Keratinocyte (primary cell): Measurements from ENCODE around the gene MORC4. TPM values are rescaled to one million over a fixed set of nuclear protein-coding genes. Genes with fewer than 3 reads are reported as not detected.

Experiments
- DNase-seq: peaks from one replicate; pipeline ENCODE4 v3.0.0-alpha.2; 2011; ENCODE audit warnings: low read depth, missing footprints, low spot score
- FAIRE-seq: peaks from 2 replicates; lab custom pipeline; 2011; peaks lifted over from hg19 to GRCh38; lab: Jason Lieb, UNC
- H2AFZ ChIP-seq: 2 replicates; pipeline ENCODE4 v1.6.0; 2012; ENCODE audit warnings: low read length, control low read depth, inconsistent platforms; ENCODE audit not compliant: control insufficient read depth
- H3K27ac ChIP-seq: 2 replicates; pipeline ENCODE4 v1.5.1; 2011; ENCODE audit warnings: low read length; ENCODE audit not compliant: control insufficient read depth, insufficient read depth
- H3K27me3 ChIP-seq: 3 replicates; pipeline ENCODE4 v1.6.0; 2011; ENCODE audit warnings: low read length; ENCODE audit not compliant: control insufficient read depth, insufficient read depth; ENCODE audit errors: extremely low read depth
- H3K36me3 ChIP-seq, 2 experiments: 2 replicates in 1 of 2; 3 replicates in 1 of 2; pipeline ENCODE4 v1.5.1; 2011; ENCODE audit warnings: low read length in 2 of 2, mild to moderate bottlenecking in 1 of 2; ENCODE audit not compliant: control insufficient read depth in 2 of 2, insufficient read depth in 2 of 2; ENCODE audit errors: extremely low read depth in 1 of 2
- H3K4me1 ChIP-seq: 3 replicates; pipeline ENCODE4 v1.5.1; 2011; ENCODE audit warnings: low read length; ENCODE audit not compliant: control insufficient read depth, insufficient read depth; ENCODE audit errors: extremely low read depth
- H3K4me2 ChIP-seq: 3 replicates; pipeline ENCODE4 v1.6.0; 2011; ENCODE audit warnings: low read depth, low read length; ENCODE audit not compliant: control insufficient read depth, insufficient read depth; ENCODE audit errors: extremely low read depth
- H3K4me3 ChIP-seq, 3 experiments: fragments of 200-600 bp in 1 of 3; sonication (generic) in 1 of 3; 2 replicates in 2 of 3; 3 replicates in 1 of 3; pipeline ENCODE4 v1.5.1; 2011 to 2016; ENCODE audit warnings: low read length in 3 of 3, mild to moderate bottlenecking in 3 of 3, control low read depth in 2 of 3, inconsistent platforms in 1 of 3, low read depth in 1 of 3, mixed read lengths in 1 of 3, mixed run types in 1 of 3, moderate library complexity in 1 of 3; ENCODE audit not compliant: control insufficient read depth in 2 of 3, insufficient read depth in 2 of 3; ENCODE audit errors: extremely low read depth in 1 of 3
- H3K79me2 ChIP-seq: 2 replicates; pipeline ENCODE4 v1.6.0; 2012; ENCODE audit warnings: low read length; ENCODE audit not compliant: control insufficient read depth, insufficient read depth
- H3K9ac ChIP-seq: 3 replicates; pipeline ENCODE4 v1.6.0; 2011; ENCODE audit warnings: low read length; ENCODE audit not compliant: control insufficient read depth, insufficient read depth; ENCODE audit errors: extremely low read depth
- H3K9me1 ChIP-seq: 3 replicates; pipeline ENCODE4 v1.6.0; 2011; ENCODE audit warnings: low read length; ENCODE audit not compliant: control insufficient read depth, insufficient read depth; ENCODE audit errors: extremely low read depth
- H3K9me3 ChIP-seq: 2 replicates; pipeline ENCODE4 v1.5.1; 2012; ENCODE audit warnings: low read depth, low read length; ENCODE audit not compliant: control insufficient read depth
- H4K20me1 ChIP-seq: 3 replicates; pipeline ENCODE4 v1.6.0; 2011; ENCODE audit warnings: low read length; ENCODE audit not compliant: control insufficient read depth, insufficient read depth; ENCODE audit errors: extremely low read depth
- EZH2 ChIP-seq: IDR thresholded peaks from one replicate; pipeline ENCODE4 v1.6.1; 2012; ENCODE audit warnings: inconsistent platforms, mild to moderate bottlenecking, low read length, moderate library complexity
- dilution Hi-C: fragments of 300-500 bp; cut with MboI; formaldehyde crosslinking; loops from one replicate; pipeline ENCODE4 v1.7.0; 2020; ENCODE audit warnings: low sequenced_read_pairs; ENCODE audit not compliant: extremely low pct_ligation_motif_present
- polyA plus RNA-seq, 5 experiments: library from polyadenylated mRNA; depleted of rRNA in 3 of 5; stranded (reverse) in 3 of 5; stranded (forward) in 1 of 5; unstranded in 1 of 5; fragments of >200 nt; gene quantifications; 1 replicate in 1 of 5; 2 replicates in 3 of 5; 3 replicates in 1 of 5; pipeline versions ENCODE4 v1.2.1 to v1.2.3, GENCODE V29; 2011 to 2012; ENCODE audit warnings: missing spikeins in 2 of 5, low read depth in 1 of 5, low replicate concordance in 1 of 5
- TF ChIP-seq, protein P1 (sequence below), 3 experiments: IDR thresholded peaks in 1 of 3; conservative IDR thresholded peaks in 1 of 3; optimal IDR thresholded peaks in 1 of 3; 2 replicates in 2 of 3; 3 replicates in 1 of 3; pipeline versions ENCODE3 to v1.5.1; 2011; ENCODE audit warnings: low read length in 3 of 3, mild to moderate bottlenecking in 3 of 3, moderate library complexity in 2 of 3, control low read depth in 1 of 3, inconsistent platforms in 1 of 3; ENCODE audit not compliant: insufficient read depth in 2 of 3; ENCODE audit errors: extremely low read depth in 1 of 3

The MORC4 gene
- polyA plus RNA-seq, 1 donor (not counting 4 experiments of a cell fraction or from before 2014, with no cell fraction given): 21.0 TPM

GRCh38 chrX:106919932-106920452, 80.0 kb downstream of the MORC4 start, which contains the start of gene CLDN2:
TSS of gene CLDN2 (plus strand) at chrX:106920402. CDS start at chrX:106928229, 7,827 bp downstream.
- dilution Hi-C loops: no loop called here
- H3K4me1 ChIP-seq: peaks cover 19% of the 10 kb centered on the region
- no peaks in the 10 kb centered on the region for H3K36me3 ChIP-seq

DNA sequence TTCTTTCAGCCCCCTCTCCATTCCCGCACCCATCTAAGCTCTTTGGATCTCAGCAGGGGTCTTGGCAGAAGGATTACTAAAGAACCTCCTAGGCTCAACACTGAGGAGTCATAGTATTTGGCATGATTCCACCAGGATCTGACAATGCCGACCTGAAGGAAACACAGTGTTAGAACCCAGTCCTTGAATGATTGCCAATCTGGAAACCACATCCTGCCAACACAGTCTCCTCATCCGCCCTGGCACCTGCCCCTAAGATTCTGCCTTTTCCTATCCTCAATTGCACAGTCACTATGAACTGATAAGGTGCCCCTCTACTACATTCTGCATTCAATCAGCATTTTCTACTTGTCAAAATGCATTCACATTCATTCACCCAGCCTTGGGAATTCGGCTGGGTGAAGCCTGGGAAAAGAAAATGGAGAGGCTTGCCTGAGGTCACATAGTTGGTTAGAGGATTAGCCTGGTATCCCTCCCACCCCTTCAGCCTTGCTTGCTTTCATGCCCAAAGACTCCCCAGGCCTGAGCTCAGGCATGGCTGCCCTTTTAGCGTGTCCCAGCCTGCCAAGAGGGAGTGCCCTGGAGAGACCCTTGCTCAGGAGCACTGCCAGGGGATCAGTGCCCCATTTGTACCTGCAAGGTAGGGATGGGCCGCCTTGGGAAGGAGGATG, 82.0 kb downstream of the MORC4 start:
- Histone ChIP-seq H3K4me3 (no peak overlapping the region), H2AFZ (no peak overlapping the region), H3K4me1 (peaks cover 19% of the 10 kb centered on the region), H3K79me2 (no peaks in the 10 kb centered on the region), H3K36me3 (no peaks in the 10 kb centered on the region), H3K4me2 (peak overlapping the region; percentile 11), H3K27me3 (peaks cover 7% of the 10 kb centered on the region), H4K20me1 (no peaks in the 10 kb centered on the region), H3K27ac (no peak overlapping the region), H3K9ac (no peak overlapping the region), H3K9me3 (no peaks in the 10 kb centered on the region), H3K9me1 (no peaks in the 10 kb centered on the region)
- FAIRE-seq: peak; percentile 73
- no peak for TF ChIP-seq EZH2
- TF ChIP-seq, protein P1, sequence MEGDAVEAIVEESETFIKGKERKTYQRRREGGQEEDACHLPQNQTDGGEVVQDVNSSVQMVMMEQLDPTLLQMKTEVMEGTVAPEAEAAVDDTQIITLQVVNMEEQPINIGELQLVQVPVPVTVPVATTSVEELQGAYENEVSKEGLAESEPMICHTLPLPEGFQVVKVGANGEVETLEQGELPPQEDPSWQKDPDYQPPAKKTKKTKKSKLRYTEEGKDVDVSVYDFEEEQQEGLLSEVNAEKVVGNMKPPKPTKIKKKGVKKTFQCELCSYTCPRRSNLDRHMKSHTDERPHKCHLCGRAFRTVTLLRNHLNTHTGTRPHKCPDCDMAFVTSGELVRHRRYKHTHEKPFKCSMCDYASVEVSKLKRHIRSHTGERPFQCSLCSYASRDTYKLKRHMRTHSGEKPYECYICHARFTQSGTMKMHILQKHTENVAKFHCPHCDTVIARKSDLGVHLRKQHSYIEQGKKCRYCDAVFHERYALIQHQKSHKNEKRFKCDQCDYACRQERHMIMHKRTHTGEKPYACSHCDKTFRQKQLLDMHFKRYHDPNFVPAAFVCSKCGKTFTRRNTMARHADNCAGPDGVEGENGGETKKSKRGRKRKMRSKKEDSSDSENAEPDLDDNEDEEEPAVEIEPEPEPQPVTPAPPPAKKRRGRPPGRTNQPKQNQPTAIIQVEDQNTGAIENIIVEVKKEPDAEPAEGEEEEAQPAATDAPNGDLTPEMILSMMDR (optimal IDR thresholded peaks at IDR 0.05 in 1 of 3, IDR thresholded peaks at IDR 0.05 in 1 of 3, conservative IDR thresholded peaks at IDR 0.05 in 1 of 3; ENCODE audit: extremely low read depth in 1 of 3, insufficient read depth in 2 of 3, low read length in 3 of 3): no peak
- dilution Hi-C loops: no loop called here
- DNase-seq: peak; percentile 68

More at GRCh38 chrX:106919932-106920452, 80.0 kb downstream of the MORC4 start, which contains the start of gene CLDN2:
- TF ChIP-seq, protein P1 (optimal IDR thresholded peaks at IDR 0.05 in 1 of 3, IDR thresholded peaks at IDR 0.05 in 1 of 3, conservative IDR thresholded peaks at IDR 0.05 in 1 of 3; ENCODE audit: extremely low read depth in 1 of 3, insufficient read depth in 2 of 3, low read length in 3 of 3): no peak
- TF ChIP-seq EZH2: no peak
- Histone ChIP-seq H3K9ac (no peak within 1 kb of the TSS), H3K27ac (no peak within 1 kb of the TSS), H3K9me1 (no peaks in the 10 kb centered on the region), H3K27me3 (peaks cover 7% of the 10 kb centered on the region), H2AFZ (no peak within 1 kb of the TSS), H3K9me3 (no peaks in the 10 kb centered on the region), H3K4me3 (no peak within 1 kb of the TSS), H3K4me2 (no peak within 1 kb of the TSS), H3K79me2 (no peaks in the 10 kb centered on the region), H4K20me1 (no peaks in the 10 kb centered on the region)
- DNase-seq (no peak), FAIRE-seq (no peak)
